K562 (cell line): ENCODE measurements around the gene VPS4A. TPM values are rescaled to one million over a fixed set of nuclear protein-coding genes. Genes with fewer than 3 reads are reported as not detected.

Experiments
- ATAC-seq: fragments of 200-7000 bp; cut with Tn5 transposase; 3 replicates; pipeline ENCODE4 v1.9.1; 2020; ENCODE audit warnings: moderate library complexity
- BruUV-seq: library from RNA; stranded (reverse); fragments of 400-500 nt; replicated peaks from 2 replicates; lab custom pipeline; 2021; lab: Mats Ljungman, UMichigan
- CTCF ChIA-PET: fragments of 300-600 bp; formaldehyde crosslinking; extraction: SDS; loops from one replicate; lab custom pipeline; 2021; ENCODE audit warnings: low intra/inter-chr PET ratio; lab: Yijun Ruan, JAX
- POLR2A ChIA-PET: fragments of 300-600, 350-650 bp; sonication (Branson Sonifier 250); formaldehyde crosslinking; extraction: SDS; loops from one replicate; lab custom pipeline; 2021; ENCODE audit warnings: antibody characterized with exemption, inconsistent platforms; lab: Yijun Ruan, JAX
- DNase-seq, 4 experiments: peaks; one replicate each; pipeline versions ENCODE4 v3.0.0 to v3.0.0-alpha.2; 2011 to 2018; ENCODE audit warnings: low spot score in 3 of 4, mixed read lengths in 3 of 4; ENCODE audit errors: extremely low read depth in 1 of 4
- FAIRE-seq: peaks from 2 replicates; lab custom pipeline; 2011; peaks lifted over from hg19 to GRCh38; lab: Jason Lieb, UNC
- H2AFZ ChIP-seq: 2 replicates; pipeline ENCODE4 v1.6.0; 2011; ENCODE audit warnings: low read depth, low read length, control low read depth, inconsistent platforms
- H3K27ac ChIP-seq: fragments of 200-600 bp; 3 replicates; pipeline ENCODE4 v1.8.0; 2011; ENCODE audit warnings: low read depth, mild to moderate bottlenecking, control low read depth, inconsistent platforms, low read length, moderate library complexity, mixed read lengths; ENCODE audit errors: extremely low read depth
- H3K27me3 ChIP-seq, 2 experiments: fragments of 300-600 bp in 1 of 2; 2 replicates in 1 of 2; 3 replicates in 1 of 2; pipeline versions ENCODE4 v1.6.0 to v1.8.0; 2011; ENCODE audit warnings: inconsistent platforms in 2 of 2, low read length in 2 of 2, mild to moderate bottlenecking in 1 of 2, mixed read lengths in 1 of 2, moderate library complexity in 1 of 2; ENCODE audit not compliant: control insufficient read depth in 2 of 2, insufficient read depth in 2 of 2
- H3K36me3 ChIP-seq: fragments of 300-600 bp; 3 replicates; pipeline ENCODE4 v1.8.0; 2011; ENCODE audit warnings: mild to moderate bottlenecking, low read length, inconsistent platforms; ENCODE audit not compliant: control insufficient read depth, insufficient read depth
- H3K4me1 ChIP-seq, 2 experiments: fragments of 200-600 bp in 1 of 2; replicated peaks in 1 of 2; 2 replicates in 1 of 2; 3 replicates in 1 of 2; pipeline versions ENCODE4 v1.5.1 to v1.8.0; 2011; ENCODE audit warnings: inconsistent platforms in 2 of 2, low read length in 2 of 2, mild to moderate bottlenecking in 1 of 2, mixed read lengths in 1 of 2, moderate library complexity in 1 of 2; ENCODE audit not compliant: control insufficient read depth in 2 of 2, insufficient read depth in 2 of 2
- H3K4me2 ChIP-seq: 2 replicates; pipeline ENCODE4 v1.6.1; 2011; ENCODE audit warnings: low read length, control low read depth, inconsistent platforms, mixed read lengths; ENCODE audit not compliant: insufficient read depth
- H3K4me3 ChIP-seq: fragments of 200-600 bp; sonication (generic), shearing (Covaris generic); 2 replicates; pipeline ENCODE4 v1.5.1; 2016; ENCODE audit warnings: control low read depth, inconsistent platforms
- H3K79me2 ChIP-seq: fragments of 200-600 bp; 3 replicates; pipeline ENCODE4 v1.8.0; 2011; ENCODE audit warnings: low read length, inconsistent platforms; ENCODE audit not compliant: control insufficient read depth, insufficient read depth
- H3K9ac ChIP-seq, 2 experiments: 2 replicates each; pipeline versions ENCODE4 v1.6.0 to v1.6.1; 2011; ENCODE audit warnings: low read depth in 2 of 2, low read length in 2 of 2, control low read depth in 1 of 2, inconsistent platforms in 1 of 2, mild to moderate bottlenecking in 1 of 2, mixed read lengths in 1 of 2; ENCODE audit not compliant: insufficient read depth in 1 of 2
- H3K9me1 ChIP-seq: one replicate; pipeline ENCODE4 v1.6.0; 2011; ENCODE audit warnings: inconsistent platforms, mild to moderate bottlenecking, low read length, moderate library complexity; ENCODE audit not compliant: control insufficient read depth, insufficient read depth
- H3K9me3 ChIP-seq: replicated peaks from 2 replicates; pipeline ENCODE4 v1.5.1; 2011; ENCODE audit warnings: low read depth, low read length, inconsistent platforms; ENCODE audit not compliant: control insufficient read depth, insufficient read depth
- H4K20me1 ChIP-seq: replicated peaks from 2 replicates; pipeline ENCODE4 v1.6.1; 2011; ENCODE audit warnings: low read length, inconsistent platforms, mixed read lengths; ENCODE audit not compliant: control insufficient read depth, insufficient read depth
- ETV1 ChIP-seq: fragments of 450-650 bp; conservative IDR thresholded peaks from 2 replicates; pipeline ENCODE4 v1.6.1; 2016; ENCODE audit warnings: missing genetic modification characterization, control low read depth, low read depth, missing compliant biosample characterization
- FOXA3 ChIP-seq, 2 experiments: fragments of 450-650 bp in 1 of 2; sonication (generic) in 1 of 2; formaldehyde crosslinking; IDR thresholded peaks in 1 of 2; conservative IDR thresholded peaks in 1 of 2; 2 replicates each; pipeline versions ENCODE4 v1.4.0 to v1.8.0; 2020 to 2022; ENCODE audit warnings: mild to moderate bottlenecking in 2 of 2, missing genetic modification reagents in 1 of 2
- RBM25 ChIP-seq: fragments of 200-400 bp; formaldehyde crosslinking; IDR thresholded peaks from 2 replicates; pipeline ENCODE4 v1.6.1; 2018; ENCODE audit warnings: low read length, low read depth, moderate library complexity; ENCODE audit not compliant: severe bottlenecking
- SIN3A ChIP-seq, 2 experiments: fragments of 150-350 bp in 1 of 2; IDR thresholded peaks; 2 replicates each; pipeline ENCODE4 v1.6.1; 2011 to 2016; ENCODE audit warnings: borderline replicate concordance in 2 of 2, low read depth in 2 of 2, low read length in 2 of 2, mild to moderate bottlenecking in 2 of 2, moderate library complexity in 2 of 2; ENCODE audit not compliant: control insufficient read depth in 1 of 2
- SP1 ChIP-seq: sonication (generic); formaldehyde crosslinking; IDR thresholded peaks from 2 replicates; pipeline ENCODE4 v1.8.1; 2022; ENCODE audit warnings: mild to moderate bottlenecking, missing genetic modification reagents
- TOE1 ChIP-seq, 2 experiments: fragments of 450-650 bp in 1 of 2; sonication (generic) in 1 of 2; formaldehyde crosslinking in 1 of 2; IDR thresholded peaks; 2 replicates each; pipeline versions ENCODE4 v1.7.1 to v1.8.0; 2016 to 2022; ENCODE audit warnings: borderline replicate concordance in 2 of 2, mild to moderate bottlenecking in 2 of 2, antibody characterized with exemption in 1 of 2, inconsistent platforms in 1 of 2, low read depth in 1 of 2, missing genetic modification reagents in 1 of 2, moderate library complexity in 1 of 2
- ZNF224 ChIP-seq: sonication (generic); formaldehyde crosslinking; IDR thresholded peaks from 2 replicates; pipeline ENCODE4 v1.8.0; 2022; ENCODE audit warnings: mild to moderate bottlenecking, missing genetic modification reagents
- ZNF75A ChIP-seq: fragments of 450-650 bp; formaldehyde crosslinking; IDR thresholded peaks from 2 replicates; pipeline ENCODE4 v1.4.0; 2020; ENCODE audit warnings: mild to moderate bottlenecking
- WGBS: fragments of 100-300 bp; shearing (Covaris generic); methylation state at CpG from one replicate; pipeline ENCODE4 v1.1.6; 2016; ENCODE audit warnings: low coverage, mixed read lengths; ENCODE audit not compliant: insufficient coverage; ENCODE audit errors: missing lambda C conversion rate; 5-methylcytosine and 5-hydroxymethylcytosine counted together
- in situ Hi-C: fragments of 300-500 bp; cut with MboI; formaldehyde crosslinking; loops from 4 replicates; pipeline ENCODE4 v1.15.0; 2018; ENCODE audit warnings: inconsistent platforms, mixed read lengths
- intact Hi-C: fragments of 100-400 bp; cut with micrococcal nuclease; formaldehyde crosslinking; loops from 2 replicates; pipeline ENCODE4 v1.14.2; 2022
- polyA plus RNA-seq, 8 experiments: library from polyadenylated mRNA; depleted of rRNA in 4 of 8; stranded (reverse) in 5 of 8; unstranded in 3 of 8; fragments of >200 nt; fragmentation: Nextera tagmentation in 2 of 8; fragmentation: Illumina TruSeq in 1 of 8; extraction: Ambion mirVana in 2 of 8; extraction: Trizol in 1 of 8; gene quantifications; 2 replicates each; pipeline versions ENCODE4 v1.2.1 to v1.2.3, GENCODE V29; 2011 to 2014; ENCODE audit warnings: inconsistent platforms in 1 of 8, missing spikeins in 1 of 8
- total RNA-seq, 7 experiments: library from RNA; depleted of rRNA in 6 of 7; stranded (reverse); fragments of >200 nt in 6 of 7; fragmentation: Illumina TruSeq in 2 of 7; extraction: Trizol in 2 of 7; gene quantifications; 2 replicates each; pipeline versions ENCODE4 v1.2.1 to v1.2.3, GENCODE V29; 2011 to 2021; ENCODE audit warnings: low replicate concordance in 1 of 7
- TF ChIP-seq, protein P1 (sequence below): fragments of 250-450 bp; sonication (Bioruptor Pico); IDR thresholded peaks from 2 replicates; pipeline ENCODE4 v1.4.0; 2020; ENCODE audit warnings: mild to moderate bottlenecking, moderate library complexity

Gene VPS4A
- total and polyA plus RNA-seq, 9 of the 15 experiments (the other 6 are each of a cell fraction or from before 2014, with no cell fraction given), result 7.6 to 45.4 (median 29.9) TPM

DNA sequence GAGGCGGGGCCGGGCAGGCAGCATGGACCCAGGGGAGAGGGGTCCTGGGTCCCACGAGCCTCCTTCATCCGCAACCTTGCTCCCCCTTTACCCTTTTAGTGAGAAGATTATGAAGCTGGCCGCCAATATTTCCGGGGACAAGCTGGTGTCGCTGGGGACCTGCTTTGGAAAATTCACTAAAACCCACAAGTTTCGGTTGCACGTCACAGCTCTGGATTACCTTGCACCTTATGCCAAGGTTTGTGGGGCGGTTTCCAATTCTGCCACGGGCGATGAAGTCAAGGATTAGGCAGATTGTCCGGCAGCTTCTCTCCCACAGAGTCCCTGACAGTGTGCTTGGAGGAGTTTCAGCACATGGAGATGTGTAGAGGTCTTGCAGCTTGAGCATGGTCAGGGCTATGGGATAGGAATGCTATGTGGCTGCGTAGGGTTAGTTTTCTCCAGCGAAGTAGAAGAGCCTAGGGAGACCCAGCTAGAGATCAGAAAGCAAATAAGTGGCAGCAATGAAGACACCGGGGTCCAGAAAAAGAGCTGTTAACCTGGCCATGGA is 29.0 kb downstream of the VPS4A start:
- Histone ChIP-seq H3K9me1 (no peaks in the 10 kb centered on the region), H3K36me3 (peaks cover 69% of the 10 kb centered on the region), H3K27me3 (no peaks in the 10 kb centered on the region), H3K4me1 (peaks cover 13% of the 10 kb centered on the region in 2 experiments), H3K27ac (peak overlapping the region; percentile 90), H3K9me3 (no peaks in the 10 kb centered on the region), H3K9ac (peak overlapping the region; percentile 96 to 99), H3K4me3 (peak overlapping the region; percentile 94), H4K20me1 (no peaks in the 10 kb centered on the region), H3K4me2 (peak overlapping the region; percentile 100), H3K79me2 (peaks cover 56% of the 10 kb centered on the region), H2AFZ (peak overlapping the region; percentile 83)
- intact Hi-C loops, result no loop called here
- under 1% methylated on average over 16 of the region's 16 CpGs for WGBS
- in situ Hi-C loops, result no loop called here
- DNase-seq, result peak in 2 of 4 experiments; percentile 17 to 22
- ATAC-seq, result peak; percentile 17
- no TSS peak for BruUV-seq
- ChIA-PET POLR2A (interaction anchor here (0.8 to 4.6 kb wide), 7 partner anchors 11 to 385 kb away, joined by 3 to 33 read pairs (median 4); partner anchors contain the start of genes PDF, TERF2 and TMED6), CTCF (interaction anchor here (1.4 to 1.5 kb wide), 2 partner anchors 10 to 29 kb away, joined by 4 to 8 read pairs; partner anchors contain the start of genes PDF and VPS4A)
- FAIRE-seq, result peak; percentile 80
- TF ChIP-seq, protein P1, sequence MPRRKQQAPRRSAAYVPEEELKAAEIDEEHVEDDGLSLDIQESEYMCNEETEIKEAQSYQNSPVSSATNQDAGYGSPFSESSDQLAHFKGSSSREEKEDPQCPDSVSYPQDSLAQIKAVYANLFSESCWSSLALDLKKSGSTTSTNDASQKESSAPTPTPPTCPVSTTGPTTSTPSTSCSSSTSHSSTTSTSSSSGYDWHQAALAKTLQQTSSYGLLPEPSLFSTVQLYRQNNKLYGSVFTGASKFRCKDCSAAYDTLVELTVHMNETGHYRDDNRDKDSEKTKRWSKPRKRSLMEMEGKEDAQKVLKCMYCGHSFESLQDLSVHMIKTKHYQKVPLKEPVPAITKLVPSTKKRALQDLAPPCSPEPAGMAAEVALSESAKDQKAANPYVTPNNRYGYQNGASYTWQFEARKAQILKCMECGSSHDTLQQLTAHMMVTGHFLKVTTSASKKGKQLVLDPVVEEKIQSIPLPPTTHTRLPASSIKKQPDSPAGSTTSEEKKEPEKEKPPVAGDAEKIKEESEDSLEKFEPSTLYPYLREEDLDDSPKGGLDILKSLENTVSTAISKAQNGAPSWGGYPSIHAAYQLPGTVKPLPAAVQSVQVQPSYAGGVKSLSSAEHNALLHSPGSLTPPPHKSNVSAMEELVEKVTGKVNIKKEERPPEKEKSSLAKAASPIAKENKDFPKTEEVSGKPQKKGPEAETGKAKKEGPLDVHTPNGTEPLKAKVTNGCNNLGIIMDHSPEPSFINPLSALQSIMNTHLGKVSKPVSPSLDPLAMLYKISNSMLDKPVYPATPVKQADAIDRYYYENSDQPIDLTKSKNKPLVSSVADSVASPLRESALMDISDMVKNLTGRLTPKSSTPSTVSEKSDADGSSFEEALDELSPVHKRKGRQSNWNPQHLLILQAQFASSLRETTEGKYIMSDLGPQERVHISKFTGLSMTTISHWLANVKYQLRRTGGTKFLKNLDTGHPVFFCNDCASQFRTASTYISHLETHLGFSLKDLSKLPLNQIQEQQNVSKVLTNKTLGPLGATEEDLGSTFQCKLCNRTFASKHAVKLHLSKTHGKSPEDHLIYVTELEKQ (CRISPR knock-in tag), result no peak
- TF ChIP-seq SP1 (CRISPR knock-in tag), result 0 out of 2 replicates have a peak, but pooled peaks have one; percentile 10
- peak; percentile 12; the same call in 1 of the 2 replicates for TF ChIP-seq ETV1 (tag)
- no peak for TF ChIP-seq ZNF75A (CRISPR knock-in tag)
- TF ChIP-seq RBM25, result no peak
- no peak for TF ChIP-seq FOXA3 (CRISPR knock-in tag; conservative IDR thresholded peaks at IDR 0.05 in 1 of 2, IDR thresholded peaks at IDR 0.05 in 1 of 2)
- no peak for TF ChIP-seq TOE1 (IDR thresholded peaks at IDR 0.05; ENCODE audit: borderline replicate concordance)
- 0 out of 2 replicates have a peak, but pooled peaks have one; percentile 14 for TF ChIP-seq TOE1 (CRISPR knock-in tag; IDR thresholded peaks at IDR 0.05; ENCODE audit: borderline replicate concordance, low read depth)
- TF ChIP-seq SIN3A (IDR thresholded peaks at IDR 0.05; ENCODE audit: borderline replicate concordance in 2 of 2, control insufficient read depth in 1 of 2, low read depth in 2 of 2, low read length in 2 of 2), result peak in 1 of 2 experiments; percentile 16; a peak in 1 of 4 replicates
- TF ChIP-seq ZNF224 (CRISPR knock-in tag), result no peak
